GM12891 (cell line): ENCODE results near the gene PTPRN.

Experiments used
- DNase-seq: peaks from one replicate; pipeline ENCODE4 v3.0.0; 2011; ENCODE audit warnings: low spot score; ENCODE audit not compliant: insufficient read length
- FAIRE-seq: peaks from 2 replicates; lab custom pipeline; 2011; peaks lifted over from hg19 to GRCh38; lab: Jason Lieb, UNC
- PAX5 ChIP-seq: IDR thresholded peaks from 2 replicates; pipeline ENCODE4 v1.6.1; 2011; ENCODE audit warnings: low read length, moderate library complexity, mild to moderate bottlenecking; ENCODE audit not compliant: insufficient read depth, severe bottlenecking
- POLR2A ChIP-seq: IDR thresholded peaks from 2 replicates; pipeline ENCODE4 v1.6.1; 2011; ENCODE audit warnings: low read depth, low read length, control low read depth
- POLR2AphosphoS5 ChIP-seq: IDR thresholded peaks from 2 replicates; pipeline ENCODE4 v1.6.1; 2011; ENCODE audit warnings: low read depth, low read length, control low read depth
- POU2F2 ChIP-seq: IDR thresholded peaks from 2 replicates; pipeline ENCODE4 v1.6.1; 2011; ENCODE audit warnings: low read depth, mild to moderate bottlenecking, control low read depth, low read length, moderate library complexity
- SPI1 ChIP-seq: IDR thresholded peaks from 2 replicates; pipeline ENCODE4 v1.6.1; 2011; ENCODE audit warnings: low read depth, low read length, control low read depth
- TAF1 ChIP-seq: IDR thresholded peaks from 2 replicates; pipeline ENCODE4 v1.6.1; 2011; ENCODE audit warnings: low read depth, low read length, control low read depth

The PTPRN gene

GRCh38 chr2:219297766-219298456, 11.3 kb downstream of the PTPRN start:
- FAIRE-seq, result no peak
- TF ChIP-seq PAX5 (no peak), POLR2A (no peak), POLR2AphosphoS5 (no peak), TAF1 (no peak), POU2F2 (no peak), SPI1 (no peak)

DNA sequence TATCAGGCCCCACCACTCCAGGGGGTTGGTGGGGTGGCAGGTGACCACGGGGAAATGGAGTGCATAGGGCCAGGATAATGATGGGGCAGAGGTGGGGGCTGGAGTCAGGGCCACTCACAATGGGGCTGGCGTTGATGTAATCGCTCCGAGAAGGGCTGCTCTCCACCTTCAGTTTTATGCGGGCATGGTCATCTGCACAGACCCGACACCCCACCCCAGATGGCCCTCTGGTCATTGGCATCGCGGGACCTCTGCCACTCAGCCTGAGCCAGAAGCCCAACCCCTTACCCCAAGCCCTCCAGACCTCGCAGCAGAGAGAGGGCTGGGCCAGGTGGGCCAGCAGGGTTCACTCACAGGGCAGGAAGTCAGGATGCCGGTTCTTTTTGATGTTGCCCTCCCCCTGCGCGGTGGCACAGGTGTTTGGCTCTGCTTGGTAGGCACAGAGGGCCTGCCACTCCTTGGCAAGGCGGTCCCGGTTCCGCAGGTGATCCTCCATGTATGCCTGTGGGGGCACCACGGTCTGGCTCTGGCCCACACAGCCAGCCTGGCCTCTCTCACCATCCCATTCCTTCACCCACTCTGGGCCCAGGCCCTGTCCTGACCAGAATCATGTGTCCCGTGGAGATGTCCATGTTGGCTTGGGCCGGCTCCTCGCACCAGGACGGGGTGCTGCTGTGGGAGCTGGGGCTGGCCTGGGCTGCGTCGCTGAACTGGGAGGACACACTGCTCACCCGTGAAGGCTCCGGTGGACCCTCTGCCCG, 12.4 kb downstream of the PTPRN start:
- FAIRE-seq (no peak), DNase-seq (no peak)
- no peak for TF ChIP-seq PAX5
- TF ChIP-seq TAF1, result no peak
- TF ChIP-seq POLR2A, result no peak
- no peak for TF ChIP-seq POU2F2
- TF ChIP-seq SPI1, result no peak
- TF ChIP-seq POLR2AphosphoS5, result no peak

More at GRCh38 chr2:219297766-219298456, 11.3 kb downstream of the PTPRN start:
- DNase-seq, result no peak

GRCh38 chr2:219296142-219296541, 13.1 kb downstream of the PTPRN start:
- no peak for FAIRE-seq
- DNase-seq, result no peak
- TF ChIP-seq POU2F2 (no peak), PAX5 (no peak), TAF1 (no peak), POLR2AphosphoS5 (no peak), SPI1 (no peak), POLR2A (no peak)

DNA sequence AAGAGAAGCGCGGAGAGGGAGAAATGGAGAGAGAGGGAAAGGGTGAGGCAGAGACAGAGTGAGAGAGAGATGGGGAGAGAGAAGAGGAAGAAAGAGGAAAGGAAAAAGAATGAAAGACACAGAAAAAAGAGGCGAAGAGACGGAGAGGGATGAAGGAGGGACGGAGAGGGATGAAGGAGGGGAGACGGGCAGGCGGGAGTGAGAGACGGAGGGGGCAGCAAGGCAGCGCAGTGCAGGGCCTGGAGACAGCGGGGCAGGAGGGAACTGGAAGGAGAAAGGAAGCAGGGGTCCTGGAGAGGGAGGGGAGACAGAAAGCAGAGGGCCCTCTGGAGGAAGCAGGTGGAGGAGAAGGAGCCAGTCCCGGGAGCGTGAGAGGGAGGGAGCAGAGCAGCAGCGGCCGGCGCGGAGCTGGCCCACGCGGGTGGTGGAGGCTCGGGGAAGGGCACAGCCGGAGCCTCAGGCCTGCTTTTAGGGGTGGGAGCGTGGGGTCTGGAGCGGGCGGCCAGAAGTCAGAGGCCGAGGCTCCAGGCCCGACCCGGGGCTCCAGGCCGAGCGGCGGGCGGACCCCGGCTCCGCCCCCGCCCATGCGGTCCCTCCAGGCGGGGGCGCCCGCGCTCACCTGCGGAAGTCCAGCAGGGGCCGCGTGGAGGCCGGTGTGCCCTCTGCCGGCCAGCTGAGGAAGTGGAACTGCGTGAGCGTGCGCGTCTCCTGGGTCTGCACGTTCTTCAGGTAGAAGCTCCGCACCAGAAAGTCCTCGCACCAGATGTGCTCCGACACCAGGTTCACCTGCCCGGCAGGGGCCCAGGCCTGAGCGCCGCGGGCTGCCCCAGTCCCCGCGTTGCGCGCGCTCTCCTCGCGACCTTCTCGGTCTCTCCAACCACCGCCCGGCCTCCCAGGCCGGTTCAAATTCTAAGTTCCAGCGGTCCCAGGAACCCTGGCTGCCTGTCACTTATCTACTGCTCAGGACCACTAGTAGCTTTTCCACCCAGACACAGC, 14.5 kb downstream of the PTPRN start:
- peak; percentile 78 for TF ChIP-seq SPI1
- TF ChIP-seq POLR2A, result no peak
- DNase-seq, result peak; percentile 100
- peak; percentile 98 for FAIRE-seq

DNA sequence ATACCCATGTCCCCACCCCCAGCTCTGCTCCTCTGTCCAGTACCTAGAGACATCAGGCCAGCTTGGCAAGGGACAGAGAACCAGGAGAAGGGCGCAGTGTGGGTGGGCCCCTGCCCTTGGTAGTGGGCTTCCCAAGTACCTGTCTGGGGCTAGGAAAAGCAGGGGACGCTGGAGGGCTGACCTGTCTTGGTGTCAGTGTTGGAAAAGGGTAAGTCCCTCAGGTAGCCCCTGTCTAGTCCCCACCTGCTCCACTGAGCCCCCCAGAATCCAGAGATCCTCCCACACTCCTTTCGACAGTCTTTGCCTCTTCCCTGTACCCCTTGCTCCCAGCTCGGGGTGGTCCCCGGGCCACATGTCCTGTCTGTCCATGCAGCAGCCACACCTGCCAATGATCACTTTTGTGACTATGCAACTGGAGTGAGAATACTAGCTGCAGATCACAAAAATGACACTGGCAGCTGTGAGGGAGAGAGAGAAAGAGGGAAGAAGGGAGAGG, 15.4 kb downstream of the PTPRN start:
- DNase-seq, result no peak
- TF ChIP-seq SPI1, result no peak
- no peak for TF ChIP-seq POLR2AphosphoS5
- TF ChIP-seq TAF1, result no peak
- no peak for TF ChIP-seq POU2F2
- no peak for TF ChIP-seq PAX5
- TF ChIP-seq POLR2A, result no peak
- no peak for FAIRE-seq

DNA sequence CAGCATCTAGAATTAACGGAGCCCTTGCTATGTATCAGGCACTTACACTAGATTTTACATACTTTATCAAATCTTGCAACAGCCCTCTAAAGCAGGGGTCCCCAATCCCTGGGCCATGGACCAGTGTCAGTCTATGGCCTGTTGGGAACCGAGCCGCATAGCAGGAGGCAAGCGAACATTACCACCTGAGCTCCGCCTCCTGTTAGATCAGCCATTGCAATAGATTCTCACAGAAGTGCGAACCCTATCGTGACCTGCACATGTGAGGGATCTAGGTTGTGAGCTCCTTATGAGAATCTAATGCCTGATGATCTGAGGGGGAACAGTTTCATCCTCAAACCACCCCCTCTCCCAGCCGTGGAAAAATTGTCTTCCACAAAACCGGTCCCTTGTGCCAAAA, 16.6 kb downstream of the PTPRN start:
- DNase-seq (no peak), FAIRE-seq (no peak)
- TF ChIP-seq PAX5, result no peak
- TF ChIP-seq POLR2AphosphoS5, result no peak
- TF ChIP-seq SPI1, result no peak
- TF ChIP-seq POU2F2, result no peak
- no peak for TF ChIP-seq TAF1
- TF ChIP-seq POLR2A, result no peak

- no peak for DNase-seq
- TF ChIP-seq PAX5 (no peak), POU2F2 (no peak), TAF1 (no peak), SPI1 (no peak), POLR2AphosphoS5 (no peak), POLR2A (no peak)
- no peak for FAIRE-seq
Measured at GRCh38 chr2:219291910-219292490, 17.2 kb downstream of the PTPRN start.

DNA sequence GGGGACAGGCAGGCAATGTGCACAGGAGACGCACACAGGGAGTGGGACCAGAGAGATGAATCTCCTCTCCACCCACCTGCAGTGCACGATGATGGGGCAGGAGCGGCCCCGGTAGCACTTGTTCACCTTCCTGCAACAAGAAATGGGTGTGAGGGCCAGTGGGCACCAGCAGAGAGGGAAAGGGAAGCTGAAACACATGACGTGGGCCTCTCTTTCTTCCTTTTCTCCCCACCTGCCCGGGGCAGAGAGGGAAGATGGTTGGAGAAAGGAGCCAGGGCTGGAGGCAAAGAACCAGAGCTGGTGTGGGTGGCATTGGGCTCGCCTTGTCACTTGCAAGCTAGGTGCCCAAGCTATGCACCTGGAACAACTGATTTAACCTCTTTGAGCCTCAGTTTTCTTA, 17.8 kb downstream of the PTPRN start:
- DNase-seq (no peak), FAIRE-seq (no peak)
- TF ChIP-seq POLR2AphosphoS5 (no peak), POLR2A (no peak), SPI1 (no peak), POU2F2 (no peak), PAX5 (no peak), TAF1 (no peak)
